Neural progenitor cell (in vitro differentiated cells): ENCODE data around the gene NIT1. TPM values are rescaled to one million over a fixed set of nuclear protein-coding genes. Genes with fewer than 3 reads are reported as not detected.

Source experiments
- DNase-seq: peaks from one replicate; pipeline ENCODE4 v3.0.0-alpha.2; 2016; ENCODE audit warnings: low spot score
- H2AFZ ChIP-seq: fragments of 200-600 bp; sonication (generic); replicated peaks from 2 replicates; pipeline ENCODE4 v1.6.1; 2016; ENCODE audit warnings: antibody characterized with exemption
- H3F3A ChIP-seq: fragments of 200-600 bp; sonication (generic); 2 replicates; pipeline ENCODE4 v1.6.1; 2016; ENCODE audit warnings: antibody characterized with exemption, low read depth
- H3K27ac ChIP-seq: fragments of 200-600 bp; sonication (generic); 2 replicates; pipeline ENCODE4 v1.5.1; 2016; ENCODE audit warnings: mild to moderate bottlenecking
- H3K27me3 ChIP-seq: fragments of 200-600 bp; sonication (generic); 2 replicates; pipeline ENCODE4 v1.6.1; 2016; ENCODE audit warnings: mild to moderate bottlenecking, moderate library complexity
- H3K36me3 ChIP-seq: fragments of 200-600 bp; sonication (generic); 2 replicates; pipeline ENCODE4 v1.5.1; 2016
- H3K4me1 ChIP-seq: fragments of 200-600 bp; sonication (generic); 2 replicates; pipeline ENCODE4 v1.6.1; 2016; ENCODE audit warnings: mixed run types
- H3K4me2 ChIP-seq: fragments of 200-600 bp; sonication (generic); 2 replicates; pipeline ENCODE4 v1.6.1; 2016
- H3K4me3 ChIP-seq: fragments of 200-600 bp; sonication (generic); 2 replicates; pipeline ENCODE4 v1.5.1; 2016
- H3K79me2 ChIP-seq: fragments of 200-600 bp; sonication (generic); 2 replicates; pipeline ENCODE4 v1.6.1; 2016; ENCODE audit warnings: low read depth
- H3K9ac ChIP-seq: fragments of 200-600 bp; sonication (generic); 2 replicates; pipeline ENCODE4 v1.6.1; 2016
- H3K9me3 ChIP-seq: fragments of 200-600 bp; sonication (generic); 2 replicates; pipeline ENCODE4 v1.5.1; 2016; ENCODE audit warnings: low read depth
- H4K20me1 ChIP-seq: fragments of 200-600 bp; sonication (generic); 2 replicates; pipeline ENCODE4 v1.6.1; 2016; ENCODE audit warnings: low read depth
- H3K27ac Mint-ChIP-seq: 3 replicates; pipeline ENCODE4 v1.8.0; 2021; ENCODE audit warnings: mixed read lengths
- H3K27me3 Mint-ChIP-seq: 2 replicates; pipeline ENCODE4 v1.8.0; 2022; ENCODE audit warnings: low read depth, mild to moderate bottlenecking, inconsistent platforms, moderate library complexity, mixed read lengths; ENCODE audit not compliant: insufficient read depth
- H3K36me3 Mint-ChIP-seq: 3 replicates; pipeline ENCODE4 v1.8.0; 2021; ENCODE audit warnings: mixed read lengths
- H3K4me1 Mint-ChIP-seq: 3 replicates; pipeline ENCODE4 v1.8.0; 2021; ENCODE audit warnings: mixed read lengths
- H3K4me3 Mint-ChIP-seq: 3 replicates; pipeline ENCODE4 v1.8.0; 2021; ENCODE audit warnings: mild to moderate bottlenecking, moderate library complexity, mixed read lengths
- H3K9me3 Mint-ChIP-seq: 3 replicates; pipeline ENCODE4 v1.8.0; 2020; ENCODE audit warnings: mixed read lengths
- CTCF ChIP-seq: fragments of 200-600 bp; sonication (generic); IDR thresholded peaks from 2 replicates; pipeline ENCODE4 v1.5.1; 2017; ENCODE audit warnings: antibody characterized with exemption, mild to moderate bottlenecking
- EZH2 ChIP-seq: fragments of 200-600 bp; sonication (generic); IDR thresholded peaks from 2 replicates; pipeline ENCODE4 v1.6.1; 2017; ENCODE audit warnings: antibody characterized with exemption, mild to moderate bottlenecking, moderate library complexity
- EZH2phosphoT487 ChIP-seq: fragments of 200-600 bp; sonication (generic); IDR thresholded peaks from 2 replicates; pipeline ENCODE4 v1.6.1; 2017; ENCODE audit warnings: antibody characterized with exemption
- total RNA-seq: library from RNA; depleted of rRNA; stranded (reverse); fragments of >200 nt; gene quantifications from 2 replicates; pipeline ENCODE4 v1.2.3, GENCODE V29; 2015; ENCODE audit warnings: low replicate concordance

NIT1 gene
- total RNA-seq, 1 donor from 2014 or later: 39.5 TPM

- no peaks in the 10 kb centered on the region for H3K36me3 ChIP-seq
- no peak overlapping the region for H3K27ac ChIP-seq
- TF ChIP-seq EZH2phosphoT487 (no peak), EZH2 (no peak), CTCF (no peak)
- peaks cover 13% of the 10 kb centered on the region for H3K79me2 ChIP-seq
- Mint-ChIP-seq H3K4me1 (peaks cover 40% of the 10 kb centered on the region), H3K36me3 (peaks cover 23% of the 10 kb centered on the region), H3K27ac (peak overlapping the region; percentile 46), H3K27me3 (peaks cover 9% of the 10 kb centered on the region), H3K9me3 (no peaks in the 10 kb centered on the region), H3K4me3 (peak overlapping the region; percentile 95)
- H4K20me1 ChIP-seq: no peaks in the 10 kb centered on the region
- H2AFZ ChIP-seq: no peak overlapping the region
- peaks cover 6% of the 10 kb centered on the region for H3K4me1 ChIP-seq
- no peak for DNase-seq
- H3K27me3 ChIP-seq: no peaks in the 10 kb centered on the region
- H3K9me3 ChIP-seq: no peaks in the 10 kb centered on the region
- no peak overlapping the region for H3K9ac ChIP-seq
- H3K4me3 ChIP-seq: no peak overlapping the region
- H3K4me2 ChIP-seq: peak overlapping the region; percentile 70
- H3F3A ChIP-seq: peaks cover 29% of the 10 kb centered on the region
Measured at GRCh38 chr1:161160671-161161145, 42.8 kb downstream of the NIT1 start.

GRCh38 chr1:161161652-161162051, 43.7 kb downstream of the NIT1 start:
- Histone ChIP-seq H3K4me3 (no peak overlapping the region), H3F3A (peaks cover 36% of the 10 kb centered on the region), H3K9me3 (no peaks in the 10 kb centered on the region), H2AFZ (no peak overlapping the region), H3K79me2 (peaks cover 11% of the 10 kb centered on the region), H3K27ac (no peak overlapping the region), H3K27me3 (no peaks in the 10 kb centered on the region), H3K4me1 (peaks cover 6% of the 10 kb centered on the region), H4K20me1 (no peaks in the 10 kb centered on the region), H3K36me3 (no peaks in the 10 kb centered on the region), H3K4me2 (no peak overlapping the region), H3K9ac (no peak overlapping the region)
- Mint-ChIP-seq H3K4me1 (peaks cover 40% of the 10 kb centered on the region), H3K36me3 (peaks cover 23% of the 10 kb centered on the region), H3K27ac (no peak overlapping the region), H3K4me3 (peak overlapping the region; percentile 50), H3K9me3 (no peaks in the 10 kb centered on the region), H3K27me3 (peaks cover 9% of the 10 kb centered on the region)
- DNase-seq: no peak
- TF ChIP-seq CTCF (no peak), EZH2 (no peak), EZH2phosphoT487 (no peak)

- Histone ChIP-seq H3K27me3 (no peaks in the 10 kb centered on the region), H3K4me3 (no peak overlapping the region), H3K4me1 (peaks cover 6% of the 10 kb centered on the region), H3K79me2 (peaks cover 11% of the 10 kb centered on the region), H3K27ac (no peak overlapping the region), H3K36me3 (no peaks in the 10 kb centered on the region), H2AFZ (no peak overlapping the region), H3K4me2 (no peak overlapping the region), H3K9ac (no peak overlapping the region), H3K9me3 (no peaks in the 10 kb centered on the region), H4K20me1 (no peaks in the 10 kb centered on the region), H3F3A (peaks cover 40% of the 10 kb centered on the region)
- H3K4me3 Mint-ChIP-seq: peak overlapping the region; percentile 50
- no peaks in the 10 kb centered on the region for H3K9me3 Mint-ChIP-seq
- H3K27me3 Mint-ChIP-seq: peaks cover 9% of the 10 kb centered on the region
- no peak overlapping the region for H3K27ac Mint-ChIP-seq
- peaks cover 43% of the 10 kb centered on the region for H3K4me1 Mint-ChIP-seq
- no peak for DNase-seq
- H3K36me3 Mint-ChIP-seq: peaks cover 23% of the 10 kb centered on the region
- TF ChIP-seq EZH2phosphoT487: no peak
- TF ChIP-seq CTCF: no peak
- no peak for TF ChIP-seq EZH2
Measured at GRCh38 chr1:161162052-161162451, 44.1 kb downstream of the NIT1 start.
